ENCODE data around the gene RASGRF1.
A peak's percentile ranks its signal among the peaks of the same experiment; 100 is the strongest.

The RASGRF1 gene

DNA sequence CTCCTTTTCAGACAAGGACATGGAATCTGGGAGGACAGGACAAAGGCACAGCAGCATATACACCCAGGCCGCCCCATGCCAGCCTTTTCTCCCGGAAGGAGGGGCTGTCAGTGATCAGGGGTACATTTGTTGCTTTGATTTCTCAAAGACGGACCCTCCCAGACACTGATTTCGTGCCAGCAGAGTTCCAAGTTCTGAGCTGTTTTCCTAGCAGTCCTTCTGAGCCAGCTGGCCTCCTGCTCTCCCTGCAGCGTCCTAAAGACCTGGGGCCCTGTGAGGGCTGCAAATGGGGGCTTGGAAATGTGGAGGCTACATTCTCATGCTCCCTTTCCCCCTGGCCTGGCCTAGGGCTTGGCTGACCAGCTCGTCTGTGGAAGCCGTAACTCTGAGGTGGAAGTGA, 168.1 kb downstream of the RASGRF1 start:
- H3K4me3 Mint-ChIP-seq, result no peak overlapping the region
- H3K4me1 Mint-ChIP-seq (ENCODE audit: low read depth), result no peaks in the 10 kb centered on the region
- DNase-seq, result peak; percentile 20
- H3K27me3 Mint-ChIP-seq, result no peaks in the 10 kb centered on the region
- H3K9me3 Mint-ChIP-seq, result no peaks in the 10 kb centered on the region
- H3K36me3 Mint-ChIP-seq (ENCODE audit: low read depth), result peaks cover 74% of the 10 kb centered on the region
- H3K27ac Mint-ChIP-seq, result no peak overlapping the region

DNA sequence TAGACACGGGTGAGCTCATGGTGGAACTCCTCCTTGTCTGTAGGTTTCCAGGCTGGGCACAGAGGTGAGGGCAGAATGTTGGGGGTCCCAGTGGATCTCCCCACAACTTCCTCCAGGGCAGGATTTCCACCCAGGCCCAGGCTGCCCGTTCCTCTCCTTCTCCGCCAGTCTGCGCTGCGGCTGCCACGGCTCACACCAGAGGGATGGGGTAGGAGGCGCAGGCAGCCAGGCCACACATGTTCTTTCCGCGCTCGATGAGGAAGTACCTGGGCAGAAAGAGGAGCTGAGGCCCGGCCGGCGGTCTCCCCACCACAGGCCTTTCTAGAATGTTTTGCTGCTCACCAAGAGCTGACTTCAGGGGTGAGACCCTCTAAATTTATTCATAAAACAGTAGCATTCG, 168.6 kb downstream of the RASGRF1 start:
- Mint-ChIP-seq H3K4me3 (no peak overlapping the region), H3K27me3 (no peaks in the 10 kb centered on the region), H3K4me1 (ENCODE audit: low read depth) (no peaks in the 10 kb centered on the region), H3K27ac (no peak overlapping the region), H3K36me3 (ENCODE audit: low read depth) (peaks cover 77% of the 10 kb centered on the region), H3K9me3 (no peaks in the 10 kb centered on the region)
- DNase-seq, result peak; percentile 6

DNA sequence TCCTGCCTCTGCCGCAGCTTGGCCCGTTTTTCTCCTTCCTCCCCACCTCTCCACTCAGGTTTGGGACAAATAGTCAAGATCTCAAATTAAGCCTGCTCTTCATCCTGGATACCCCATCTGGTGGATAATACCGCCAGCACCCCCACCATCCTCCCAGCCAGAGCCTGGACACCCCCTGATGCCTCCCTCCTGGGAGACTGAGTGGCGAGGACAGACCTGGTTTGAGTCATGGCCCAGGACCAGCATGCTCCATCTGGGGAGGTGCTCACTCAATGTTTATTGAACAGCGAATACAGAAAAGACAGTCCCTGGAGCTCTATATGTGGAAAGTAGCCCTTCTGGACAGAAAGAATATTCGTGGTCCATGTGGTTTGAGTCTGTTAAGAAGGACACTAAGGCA, 169.1 kb downstream of the RASGRF1 start:
- no peak for DNase-seq
- Mint-ChIP-seq H3K36me3 (ENCODE audit: low read depth) (peaks cover 81% of the 10 kb centered on the region), H3K4me3 (no peak overlapping the region), H3K4me1 (ENCODE audit: low read depth) (no peaks in the 10 kb centered on the region), H3K9me3 (no peaks in the 10 kb centered on the region), H3K27ac (peak overlapping the region; percentile 52), H3K27me3 (no peaks in the 10 kb centered on the region)

DNA sequence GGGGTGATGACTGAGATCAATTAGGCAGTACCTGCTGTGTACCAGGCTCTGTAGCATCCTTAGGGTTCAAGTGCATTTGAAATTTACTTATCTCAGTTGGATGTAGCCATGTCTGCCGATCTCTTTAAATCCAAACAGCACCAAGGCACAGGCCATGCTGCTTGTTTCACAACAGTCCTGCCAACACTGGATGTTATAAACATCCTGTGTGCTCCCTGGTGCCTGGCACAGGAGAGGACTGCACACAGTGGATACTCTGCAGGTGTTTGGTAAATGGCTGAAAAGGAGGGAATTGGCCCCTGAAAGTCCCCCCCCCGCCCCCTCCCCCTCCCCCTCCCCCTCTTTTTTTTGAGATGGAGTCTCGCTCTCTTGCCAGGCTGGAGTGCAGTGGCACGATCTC, 172.7 kb downstream of the RASGRF1 start:
- no peak for DNase-seq
- peaks cover 79% of the 10 kb centered on the region for H3K36me3 Mint-ChIP-seq (ENCODE audit: low read depth)
- H3K27ac Mint-ChIP-seq, result no peak overlapping the region
- H3K9me3 Mint-ChIP-seq, result no peaks in the 10 kb centered on the region
- H3K4me1 Mint-ChIP-seq (ENCODE audit: low read depth), result no peaks in the 10 kb centered on the region
- no peaks in the 10 kb centered on the region for H3K27me3 Mint-ChIP-seq
- no peak overlapping the region for H3K4me3 Mint-ChIP-seq

DNA sequence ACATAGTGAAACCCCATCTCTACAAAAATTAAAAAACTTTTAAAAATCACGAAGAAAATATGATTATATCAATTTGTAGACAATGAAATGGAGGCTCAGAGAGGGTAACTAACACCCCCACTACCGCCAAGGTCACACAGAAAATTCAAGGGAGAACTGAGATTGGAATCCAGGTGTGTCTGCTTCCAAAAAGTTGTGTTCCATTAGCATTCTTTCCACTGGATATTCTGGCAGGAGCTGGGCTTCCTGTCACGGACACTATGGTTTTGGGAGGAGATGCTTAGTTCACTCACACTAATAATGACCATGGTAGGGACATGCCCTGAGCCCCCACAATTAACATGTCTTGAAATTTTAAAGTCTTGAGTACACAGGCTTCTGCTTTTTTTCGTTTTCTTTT, 174.5 kb downstream of the RASGRF1 start:
- Mint-ChIP-seq H3K36me3 (ENCODE audit: low read depth) (peaks cover 78% of the 10 kb centered on the region), H3K4me3 (no peak overlapping the region), H3K4me1 (ENCODE audit: low read depth) (peaks cover 3% of the 10 kb centered on the region), H3K27me3 (no peaks in the 10 kb centered on the region), H3K9me3 (no peaks in the 10 kb centered on the region), H3K27ac (no peak overlapping the region)
- no peak for DNase-seq

DNA sequence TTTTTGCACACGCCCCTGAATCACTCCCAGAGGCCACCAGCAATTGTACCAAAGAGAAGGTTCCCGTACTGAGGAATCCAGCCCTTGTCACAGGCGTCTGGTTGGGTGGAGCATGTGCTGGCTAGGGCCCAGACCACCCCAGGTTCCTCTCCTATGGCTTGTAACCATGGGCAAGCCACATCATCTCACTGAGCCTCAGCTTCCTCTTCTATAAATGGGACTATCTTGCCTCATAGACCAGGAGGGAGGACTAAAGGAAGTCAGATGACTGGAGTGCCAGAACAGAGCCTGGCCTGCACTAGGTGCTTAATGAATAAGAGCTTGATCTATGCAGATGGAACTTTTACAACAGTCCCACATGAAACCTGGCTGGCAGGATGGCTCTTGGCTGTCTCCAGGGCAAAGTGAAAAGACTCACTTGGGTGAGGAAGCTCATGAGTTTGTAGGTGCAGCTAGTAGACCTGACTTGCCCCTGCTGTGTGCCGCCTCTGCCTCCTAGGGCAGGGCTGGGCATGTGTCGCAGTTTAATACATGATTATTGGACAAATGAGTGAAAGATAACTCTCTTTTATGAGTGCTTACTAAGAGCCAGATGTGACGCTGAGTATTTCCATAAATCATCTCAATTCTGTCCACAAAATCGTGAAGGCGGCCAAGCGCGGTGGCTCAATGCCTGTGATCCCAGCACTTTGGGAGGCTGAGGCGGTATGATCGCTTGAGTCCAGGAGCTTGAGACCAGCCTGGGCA, 175.1 kb downstream of the RASGRF1 start:
- Mint-ChIP-seq H3K27ac (peak overlapping the region; percentile 32), H3K27me3 (no peaks in the 10 kb centered on the region), H3K4me1 (ENCODE audit: low read depth) (peaks cover 7% of the 10 kb centered on the region), H3K4me3 (no peak overlapping the region), H3K9me3 (no peaks in the 10 kb centered on the region), H3K36me3 (ENCODE audit: low read depth) (peaks cover 82% of the 10 kb centered on the region)
- DNase-seq, result no peak

DNA sequence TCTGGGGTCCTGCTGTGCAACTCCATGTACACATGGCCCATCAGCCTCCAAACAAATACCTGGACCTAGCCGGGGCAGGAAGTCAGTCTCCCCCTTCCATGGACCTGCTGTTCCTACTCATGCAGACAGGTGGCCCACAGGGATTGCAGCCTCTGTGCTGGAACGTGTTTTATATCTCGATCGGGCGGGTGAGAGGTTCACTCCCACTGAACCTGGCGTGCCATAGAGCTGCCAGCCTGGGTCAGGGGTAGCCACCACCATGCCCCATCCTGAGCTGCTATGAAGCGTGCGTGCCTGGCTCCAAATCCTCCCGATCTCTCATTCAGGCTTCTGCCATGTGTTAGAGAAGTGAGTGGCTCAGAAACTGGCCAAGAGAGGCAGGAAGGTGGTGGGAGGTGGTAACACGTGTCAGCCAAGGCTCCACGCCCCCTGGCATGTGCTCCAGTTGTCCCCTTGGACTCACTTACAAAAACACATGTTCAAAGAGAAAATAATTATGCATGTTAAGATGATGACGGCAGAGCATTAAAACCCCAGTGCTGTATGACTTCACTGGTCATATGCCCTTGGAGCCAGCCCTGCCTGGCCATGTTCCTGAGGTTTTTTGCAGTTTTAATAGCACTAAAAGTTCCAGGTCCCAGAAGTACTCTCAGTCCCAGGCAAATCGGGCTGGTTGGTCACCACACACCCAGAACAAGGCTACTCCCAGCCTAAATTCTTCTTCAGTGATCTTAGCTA, 176.4 kb downstream of the RASGRF1 start:
- no peaks in the 10 kb centered on the region for H3K9me3 Mint-ChIP-seq
- DNase-seq, result no peak
- no peaks in the 10 kb centered on the region for H3K27me3 Mint-ChIP-seq
- H3K4me1 Mint-ChIP-seq (ENCODE audit: low read depth), result peaks cover 8% of the 10 kb centered on the region
- H3K36me3 Mint-ChIP-seq (ENCODE audit: low read depth), result peaks cover 84% of the 10 kb centered on the region
- no peak overlapping the region for H3K4me3 Mint-ChIP-seq
- H3K27ac Mint-ChIP-seq, result peak overlapping the region; percentile 66

DNA sequence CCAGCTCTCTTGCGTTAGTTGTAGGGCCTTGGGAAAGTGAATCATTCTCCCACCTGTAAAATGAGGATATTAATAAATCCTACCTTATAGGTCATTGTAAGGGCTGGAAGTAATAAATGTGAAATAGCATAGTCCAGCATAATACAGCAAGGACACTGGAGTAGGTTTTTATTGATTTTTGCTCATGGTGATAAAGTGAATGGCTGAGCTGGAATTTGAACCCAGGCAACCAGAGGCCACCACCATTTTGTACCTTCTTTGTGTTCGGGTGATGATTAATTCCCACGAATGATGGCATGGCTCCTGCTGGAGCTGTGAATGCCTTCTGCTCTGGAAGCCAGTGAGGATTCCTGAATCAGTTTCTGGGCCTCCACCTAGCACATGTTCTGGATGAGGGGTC, 177.6 kb downstream of the RASGRF1 start:
- H3K4me3 Mint-ChIP-seq, result no peak overlapping the region
- H3K9me3 Mint-ChIP-seq, result no peaks in the 10 kb centered on the region
- DNase-seq, result no peak
- no peak overlapping the region for H3K27ac Mint-ChIP-seq
- H3K36me3 Mint-ChIP-seq (ENCODE audit: low read depth), result peaks cover 84% of the 10 kb centered on the region
- peaks cover 12% of the 10 kb centered on the region for H3K4me1 Mint-ChIP-seq (ENCODE audit: low read depth)
- no peaks in the 10 kb centered on the region for H3K27me3 Mint-ChIP-seq

DNA sequence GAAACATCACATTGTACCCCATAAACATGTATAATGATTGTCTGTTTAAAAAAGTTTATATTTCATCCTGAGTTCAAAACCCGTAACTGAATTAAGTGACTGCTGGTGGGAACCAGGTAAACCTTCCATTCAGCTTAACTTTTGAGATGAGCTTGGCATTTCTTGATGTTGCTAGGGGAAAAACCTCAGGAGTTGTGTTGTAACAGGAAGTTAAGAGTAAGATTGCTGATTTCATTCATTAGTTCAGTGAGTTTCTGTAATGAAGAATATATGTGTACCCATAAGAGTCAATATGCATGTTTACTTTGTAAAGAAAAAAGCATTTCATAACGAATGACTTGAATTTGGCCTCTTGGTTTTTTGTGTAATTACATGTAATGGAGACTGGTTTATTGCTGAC, 178.3 kb downstream of the RASGRF1 start:
- Mint-ChIP-seq H3K36me3 (ENCODE audit: low read depth) (peaks cover 86% of the 10 kb centered on the region), H3K9me3 (no peaks in the 10 kb centered on the region), H3K27ac (peak overlapping the region; percentile 16), H3K27me3 (no peaks in the 10 kb centered on the region), H3K4me3 (no peak overlapping the region), H3K4me1 (ENCODE audit: low read depth) (peaks cover 12% of the 10 kb centered on the region)
- no peak for DNase-seq

DNA sequence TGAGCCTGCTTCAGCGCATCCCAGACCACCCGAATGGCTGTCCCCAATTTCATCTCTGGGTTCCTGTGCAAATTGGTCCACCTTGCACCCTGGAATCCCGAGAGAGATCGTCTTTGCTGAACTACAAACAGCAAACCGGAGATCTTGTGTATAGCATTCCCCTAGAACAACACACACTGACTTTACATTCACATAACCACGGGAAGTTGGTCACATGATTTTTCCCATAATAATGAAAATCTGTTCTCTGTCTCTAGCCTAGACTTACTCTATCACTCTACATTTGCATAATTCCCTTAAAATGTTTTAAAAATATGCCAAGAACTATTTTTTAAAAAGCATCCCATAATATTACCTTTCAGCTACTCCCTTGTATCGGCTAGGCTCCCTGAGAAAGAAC, 180.3 kb downstream of the RASGRF1 start:
- Mint-ChIP-seq H3K36me3 (ENCODE audit: low read depth) (peaks cover 95% of the 10 kb centered on the region), H3K27ac (peak overlapping the region; percentile 39), H3K9me3 (no peaks in the 10 kb centered on the region), H3K4me1 (ENCODE audit: low read depth) (peaks cover 12% of the 10 kb centered on the region), H3K27me3 (no peaks in the 10 kb centered on the region), H3K4me3 (no peak overlapping the region)
- DNase-seq, result no peak

All from activated T-cell treated with anti-CD3 and anti-CD28 coated beads, Interleukin-2, amount 50 U/mL, for 24 hours (primary cell).